Lower leg skin (tissue), 4 donors: ENCODE measurements around the gene SLC48A1. TPM values are rescaled to one million over a fixed set of nuclear protein-coding genes. Genes with fewer than 3 reads are reported as not detected.
A peak's percentile ranks its signal among the peaks of the same experiment; 100 is the strongest.

Experiments used
- DNase-seq, 2 donors: peaks; one replicate each; pipeline ENCODE4 v3.0.0-alpha.2; 2019; ENCODE audit warnings: low spot score in 2 of 2
- H3K4me3 ChIP-seq: fragments of 200-600 bp; sonication (generic); 2 replicates; pipeline ENCODE4 v1.5.1; 2017; ENCODE audit warnings: mild to moderate bottlenecking, low read depth; ENCODE audit not compliant: poor library complexity, severe bottlenecking
- POLR2A ChIP-seq, 2 donors: fragments of 450-650 bp; IDR thresholded peaks; one replicate each; pipeline ENCODE4 v1.6.1; 2016 to 2017; ENCODE audit warnings: antibody characterized with exemption in 2 of 2, mild to moderate bottlenecking in 1 of 2, moderate library complexity in 1 of 2
- WGBS, 2 donors: methylation state at CpG; one replicate each; pipeline ENCODE4 v1.1.5; 2018; 5-methylcytosine and 5-hydroxymethylcytosine counted together
- intact Hi-C: fragments of 100-400 bp; cut with DNase I; formaldehyde crosslinking; loops from one replicate; pipeline ENCODE4 v1.15.0; 2023; ENCODE audit warnings: low total_unique reads
- total RNA-seq, 4 donors: library from RNA; depleted of rRNA; stranded (reverse); fragments of >200 nt; gene quantifications; one replicate each; pipeline ENCODE4 v1.1.0, GENCODE V29; 2016
- TF ChIP-seq, protein P1 (sequence below), 3 donors: fragments of 450-650 bp; IDR thresholded peaks; one replicate each; pipeline ENCODE4 v1.5.1; 2016; ENCODE audit warnings: antibody characterized with exemption in 3 of 3, mild to moderate bottlenecking in 3 of 3, moderate library complexity in 2 of 3

Gene SLC48A1
- total RNA-seq, 4 donors from 2014 or later, result 28.2 to 51.7 (median 48.6) TPM

DNA sequence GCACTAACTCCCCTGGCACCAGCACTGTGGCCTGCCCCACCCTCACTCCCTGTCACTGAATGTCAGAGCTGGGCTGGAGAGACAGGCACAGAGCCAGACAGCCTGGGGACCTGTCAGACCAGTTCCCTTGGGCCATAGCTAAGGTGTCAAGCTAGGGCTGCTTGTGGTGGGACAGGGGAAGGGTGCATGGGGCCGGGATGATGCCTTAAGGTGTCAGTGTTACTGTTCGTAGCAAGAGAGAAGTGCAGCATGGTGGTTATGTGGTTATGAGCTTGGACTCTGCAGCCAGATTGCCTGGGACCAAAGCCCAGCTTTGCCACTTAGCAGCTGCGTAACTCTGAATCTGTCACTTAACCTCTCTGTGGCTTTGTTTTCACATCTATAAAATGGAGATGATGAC, 18.2 kb upstream of the SLC48A1 start:
- 52 to 57% methylated on average over 3 of the region's 3 CpGs for WGBS, 2 donors
- TF ChIP-seq, protein P1, sequence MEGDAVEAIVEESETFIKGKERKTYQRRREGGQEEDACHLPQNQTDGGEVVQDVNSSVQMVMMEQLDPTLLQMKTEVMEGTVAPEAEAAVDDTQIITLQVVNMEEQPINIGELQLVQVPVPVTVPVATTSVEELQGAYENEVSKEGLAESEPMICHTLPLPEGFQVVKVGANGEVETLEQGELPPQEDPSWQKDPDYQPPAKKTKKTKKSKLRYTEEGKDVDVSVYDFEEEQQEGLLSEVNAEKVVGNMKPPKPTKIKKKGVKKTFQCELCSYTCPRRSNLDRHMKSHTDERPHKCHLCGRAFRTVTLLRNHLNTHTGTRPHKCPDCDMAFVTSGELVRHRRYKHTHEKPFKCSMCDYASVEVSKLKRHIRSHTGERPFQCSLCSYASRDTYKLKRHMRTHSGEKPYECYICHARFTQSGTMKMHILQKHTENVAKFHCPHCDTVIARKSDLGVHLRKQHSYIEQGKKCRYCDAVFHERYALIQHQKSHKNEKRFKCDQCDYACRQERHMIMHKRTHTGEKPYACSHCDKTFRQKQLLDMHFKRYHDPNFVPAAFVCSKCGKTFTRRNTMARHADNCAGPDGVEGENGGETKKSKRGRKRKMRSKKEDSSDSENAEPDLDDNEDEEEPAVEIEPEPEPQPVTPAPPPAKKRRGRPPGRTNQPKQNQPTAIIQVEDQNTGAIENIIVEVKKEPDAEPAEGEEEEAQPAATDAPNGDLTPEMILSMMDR (IDR thresholded peaks at IDR 0.05), result no peak
- no peak for TF ChIP-seq POLR2A (IDR thresholded peaks at IDR 0.05)
- no peak overlapping the region for H3K4me3 ChIP-seq
- intact Hi-C loops, result no loop called here
- DNase-seq, result no peak

DNA sequence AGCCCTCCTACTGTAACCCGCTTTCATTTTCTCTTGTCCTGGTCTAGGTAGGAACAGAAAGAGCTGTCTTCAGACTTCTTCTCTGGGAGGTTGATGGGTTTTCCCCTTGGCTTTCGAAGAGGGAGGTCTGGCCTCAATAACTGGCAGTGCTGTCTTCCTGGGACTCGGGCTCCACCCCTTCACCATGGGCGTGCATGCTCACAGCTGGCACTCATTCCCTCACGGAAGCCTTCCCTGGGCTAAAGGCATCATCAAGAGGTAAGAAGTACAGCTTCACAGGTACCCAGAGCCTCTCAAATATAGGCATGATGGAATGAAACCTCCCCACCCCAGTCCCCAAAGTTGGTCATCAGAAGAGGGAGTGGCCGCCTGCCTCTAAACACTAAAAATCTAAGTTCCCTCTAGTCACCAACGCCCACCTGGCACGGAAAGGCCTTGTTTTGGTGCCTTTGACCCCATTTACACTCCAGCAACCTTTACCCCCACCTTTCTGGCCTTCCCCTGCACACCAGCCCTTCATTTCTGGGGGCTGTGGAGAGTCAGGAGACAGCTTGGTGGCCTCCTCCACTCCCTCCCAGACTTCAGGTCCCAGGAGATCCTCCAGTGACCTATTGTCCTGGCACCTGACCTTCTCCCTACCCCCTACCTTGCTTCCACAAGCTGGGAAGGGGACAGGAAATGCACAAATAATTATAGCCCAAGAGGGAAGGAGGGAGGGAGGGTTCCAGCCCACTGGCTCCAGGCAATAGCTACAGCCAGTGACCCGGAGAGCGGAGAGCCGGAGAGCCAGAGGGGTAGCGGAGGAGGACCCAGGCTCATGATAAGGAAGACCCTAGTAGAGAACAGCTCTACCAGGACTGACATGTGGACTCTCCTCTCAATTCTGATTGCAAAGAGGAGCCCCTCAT, 17.1 kb upstream of the SLC48A1 start:
- DNase-seq, result peak; percentile 60 to 88
- TF ChIP-seq POLR2A (IDR thresholded peaks at IDR 0.05), result no peak
- TF ChIP-seq, protein P1 (IDR thresholded peaks at IDR 0.05), result no peak
- intact Hi-C loops, result no loop called here
- 56 to 59% methylated on average over 12 of the region's 12 CpGs for WGBS, 2 donors
- H3K4me3 ChIP-seq, result no peak overlapping the region

- DNase-seq, result no peak
- no peak overlapping the region for H3K4me3 ChIP-seq
- intact Hi-C loops, result no loop called here
- TF ChIP-seq, protein P1 (IDR thresholded peaks at IDR 0.05), result no peak
- TF ChIP-seq POLR2A (IDR thresholded peaks at IDR 0.05), result no peak
- 66 to 78% methylated on average over 7 of the region's 7 CpGs for WGBS, 2 donors
These were observed 15.6 kb upstream of the SLC48A1 start for GRCh38 chr12:47757364-47757839.

GRCh38 chr12:47757840-47758583, 15.0 kb upstream of the SLC48A1 start:
- TF ChIP-seq, protein P1 (IDR thresholded peaks at IDR 0.05), result no peak
- TF ChIP-seq POLR2A (IDR thresholded peaks at IDR 0.05), result no peak
- H3K4me3 ChIP-seq, result peak overlapping the region; percentile 37
- intact Hi-C loops, result no loop called here
- 27 to 48% methylated on average over 11 to 20 of the region's 20 CpGs for WGBS, 2 donors
- DNase-seq, result peak in 1 of 2 donors; percentile 87

- DNase-seq, result no peak
- no peak for TF ChIP-seq POLR2A (IDR thresholded peaks at IDR 0.05)
- TF ChIP-seq, protein P1 (IDR thresholded peaks at IDR 0.05), result no peak
- WGBS, 2 donors, result 0 to 2% methylated on average over 2 to 8 of the region's 10 CpGs
- peak overlapping the region; percentile 37 for H3K4me3 ChIP-seq
- intact Hi-C loops, result no loop called here
These were observed 14.5 kb upstream of the SLC48A1 start for GRCh38 chr12:47758584-47758833.
